ENCODE data around the gene DSCAM. TPM values are rescaled to one million over a fixed set of nuclear protein-coding genes. Genes with fewer than 3 reads are reported as not detected.

The DSCAM gene
- total RNA-seq, 1 donor from 2014 or later, result 2.7 TPM

DNA sequence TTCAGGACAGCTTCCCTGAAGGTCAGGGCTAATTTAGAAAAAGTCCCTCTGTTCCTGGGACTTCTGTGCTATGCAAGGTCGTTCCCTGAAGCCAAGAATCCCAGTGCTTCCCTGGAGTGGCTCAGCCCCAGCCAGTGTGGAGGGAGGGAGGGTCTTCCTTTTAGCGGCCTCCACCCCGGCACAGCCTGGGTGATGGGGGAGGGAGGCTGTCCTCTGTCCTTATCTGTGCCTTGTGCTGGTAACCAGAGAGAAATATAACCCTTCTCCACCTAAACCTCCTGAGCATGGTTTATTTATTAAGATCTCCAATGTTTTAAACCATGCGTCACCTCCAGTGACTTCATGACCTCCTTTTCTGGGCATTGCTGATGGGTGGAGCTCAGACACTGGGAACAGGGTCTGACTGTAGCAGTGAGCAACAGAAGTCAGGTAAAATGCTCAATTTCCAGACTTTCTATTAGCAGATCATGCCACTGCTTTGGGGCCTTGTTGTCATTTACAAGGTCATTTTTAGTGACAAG, 157.1 kb downstream of the DSCAM start:
- H3K27me3 Mint-ChIP-seq, result peaks cover 3% of the 10 kb centered on the region
- TF ChIP-seq CTCF (IDR thresholded peaks at IDR 0.05; ENCODE audit: unreplicated experiment), result no peak
- DNase-seq (ENCODE audit: low spot score, unreplicated experiment), result no peak
- H3K27ac Mint-ChIP-seq, result no peak overlapping the region
- H3K36me3 Mint-ChIP-seq (ENCODE audit: insufficient read depth), result no peaks in the 10 kb centered on the region
- H3K4me3 Mint-ChIP-seq (ENCODE audit: low read depth), result no peak overlapping the region
- peaks cover 9% of the 10 kb centered on the region for H3K4me1 Mint-ChIP-seq (ENCODE audit: low read depth)
- H3K9me3 Mint-ChIP-seq (ENCODE audit: low read depth), result no peaks in the 10 kb centered on the region

DNA sequence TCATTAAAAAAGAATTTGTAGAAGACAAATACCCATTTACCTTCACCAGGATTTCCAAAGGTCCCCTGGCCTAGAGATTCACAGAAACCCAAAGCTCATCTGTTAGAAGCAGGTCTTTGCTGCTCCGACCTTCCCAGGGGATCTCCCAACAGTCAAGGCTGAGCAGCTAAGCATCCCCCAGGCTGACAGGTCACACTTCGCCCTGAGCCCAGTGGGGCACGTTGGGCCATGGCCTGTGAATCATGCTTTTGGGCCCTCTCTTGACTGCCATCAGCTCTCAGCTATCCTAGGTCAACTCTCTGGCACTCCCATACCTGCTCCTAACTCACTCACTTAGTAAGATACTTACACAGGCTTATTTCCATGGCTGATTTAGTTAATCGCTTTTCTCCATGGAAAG, 157.7 kb downstream of the DSCAM start:
- Mint-ChIP-seq H3K9me3 (ENCODE audit: low read depth) (no peaks in the 10 kb centered on the region), H3K4me3 (ENCODE audit: low read depth) (no peak overlapping the region), H3K36me3 (ENCODE audit: insufficient read depth) (no peaks in the 10 kb centered on the region), H3K4me1 (ENCODE audit: low read depth) (peaks cover 9% of the 10 kb centered on the region), H3K27ac (no peak overlapping the region), H3K27me3 (peaks cover 3% of the 10 kb centered on the region)
- no peak for DNase-seq (ENCODE audit: low spot score, unreplicated experiment)
- TF ChIP-seq CTCF (IDR thresholded peaks at IDR 0.05; ENCODE audit: unreplicated experiment), result no peak

DNA sequence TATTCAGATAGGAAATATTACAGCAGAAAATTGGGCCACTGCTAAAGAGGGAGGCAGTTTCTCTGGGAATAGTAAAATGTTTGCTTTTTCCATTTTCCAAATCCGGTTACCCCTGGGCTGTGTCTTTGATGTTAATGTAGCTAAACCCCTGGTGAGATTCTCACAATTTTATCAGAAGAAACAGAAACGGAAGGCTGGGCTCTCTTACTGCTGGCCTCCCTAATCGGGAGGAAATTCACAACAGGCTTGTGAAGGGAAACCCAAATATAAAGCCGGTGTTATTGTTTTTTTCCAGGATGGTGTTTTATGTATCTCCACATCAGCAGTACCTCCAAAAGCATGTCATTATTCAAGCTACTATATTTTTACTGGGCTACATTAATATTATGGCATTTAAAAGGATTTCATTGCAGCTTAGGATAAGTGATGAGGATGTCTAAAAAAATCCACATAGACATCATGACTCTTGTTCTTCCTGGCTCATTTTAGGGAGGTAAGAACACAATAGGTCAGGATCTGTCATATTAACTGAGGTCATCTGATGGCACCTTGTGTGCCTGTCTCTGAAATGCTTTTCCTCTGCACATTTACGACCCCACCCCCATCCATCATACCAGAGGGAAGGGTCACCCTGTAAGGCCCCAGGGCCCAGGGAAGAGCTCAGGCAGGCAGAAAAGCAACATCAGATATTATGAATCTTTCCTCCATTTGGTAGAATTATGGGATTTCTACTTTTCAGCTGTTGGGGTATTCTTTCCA, 158.7 kb downstream of the DSCAM start:
- peaks cover 9% of the 10 kb centered on the region for H3K4me1 Mint-ChIP-seq (ENCODE audit: low read depth)
- H3K27ac Mint-ChIP-seq, result no peak overlapping the region
- no peak overlapping the region for H3K4me3 Mint-ChIP-seq (ENCODE audit: low read depth)
- H3K9me3 Mint-ChIP-seq (ENCODE audit: low read depth), result no peaks in the 10 kb centered on the region
- no peaks in the 10 kb centered on the region for H3K36me3 Mint-ChIP-seq (ENCODE audit: insufficient read depth)
- TF ChIP-seq CTCF (IDR thresholded peaks at IDR 0.05; ENCODE audit: unreplicated experiment), result no peak
- peaks cover 7% of the 10 kb centered on the region for H3K27me3 Mint-ChIP-seq
- DNase-seq (ENCODE audit: low spot score, unreplicated experiment), result no peak

GRCh38 chr21:40687625-40688024, 159.3 kb downstream of the DSCAM start:
- no peak overlapping the region for H3K27ac Mint-ChIP-seq
- H3K9me3 Mint-ChIP-seq (ENCODE audit: low read depth), result no peaks in the 10 kb centered on the region
- H3K4me3 Mint-ChIP-seq (ENCODE audit: low read depth), result no peak overlapping the region
- peaks cover 9% of the 10 kb centered on the region for H3K27me3 Mint-ChIP-seq
- TF ChIP-seq CTCF (IDR thresholded peaks at IDR 0.05; ENCODE audit: unreplicated experiment), result no peak
- peaks cover 9% of the 10 kb centered on the region for H3K4me1 Mint-ChIP-seq (ENCODE audit: low read depth)
- H3K36me3 Mint-ChIP-seq (ENCODE audit: insufficient read depth), result no peaks in the 10 kb centered on the region
- DNase-seq (ENCODE audit: low spot score, unreplicated experiment), result no peak

GRCh38 chr21:40686526-40686925, 160.4 kb downstream of the DSCAM start:
- Mint-ChIP-seq H3K27me3 (peaks cover 9% of the 10 kb centered on the region), H3K4me3 (ENCODE audit: low read depth) (no peak overlapping the region), H3K4me1 (ENCODE audit: low read depth) (peaks cover 9% of the 10 kb centered on the region), H3K9me3 (ENCODE audit: low read depth) (peaks cover 4% of the 10 kb centered on the region), H3K27ac (no peak overlapping the region), H3K36me3 (ENCODE audit: insufficient read depth) (no peaks in the 10 kb centered on the region)
- DNase-seq (ENCODE audit: low spot score, unreplicated experiment), result no peak
- TF ChIP-seq CTCF (IDR thresholded peaks at IDR 0.05; ENCODE audit: unreplicated experiment), result no peak
